Measurements from ENCODE around the gene ATP8A2. TPM values are rescaled to one million over a fixed set of nuclear protein-coding genes. Genes with fewer than 3 reads are reported as not detected.

ATP8A2 gene
- total and polyA plus RNA-seq, 2 of the 4 experiments (the other 2 are of a cell fraction): 0.02 to 0.18 TPM

GRCh38 chr13:25753976-25754375 lies 382.2 kb downstream of the ATP8A2 start:
- intact Hi-C loops (cut with micrococcal nuclease) (no loop called here), dilution Hi-C loops (cut with HindIII; ENCODE audit: low sequenced_read_pairs, unreplicated experiment) (no loop called here), in situ Hi-C loops (cut with MboI; ENCODE audit: low sequenced_read_pairs) (no loop called here)
- Histone ChIP-seq H3K4me3 (ENCODE audit: insufficient read depth, low read depth, low read length) (no peak overlapping the region), H2AK9ac (replicated peaks; ENCODE audit: low read depth, low read length, poor library complexity) (no peak overlapping the region), H2BK5ac (ENCODE audit: low read depth, low read length, poor library complexity, severe bottlenecking) (no peak overlapping the region), H2AK5ac (ENCODE audit: low read depth, low read length) (no peak overlapping the region), H2BK15ac (ENCODE audit: low read depth, low read length) (no peak overlapping the region), H3K18ac (ENCODE audit: low read depth, low read length) (no peak overlapping the region), H3K4me2 (ENCODE audit: low read depth, low read length) (no peak overlapping the region), H3K23ac (ENCODE audit: low read depth, low read length) (no peak overlapping the region), H4K91ac (ENCODE audit: insufficient read depth, low read depth, low read length) (no peak overlapping the region), H3K4me1 (ENCODE audit: control insufficient read depth, insufficient read depth, low read length) (no peaks in the 10 kb centered on the region), H3K27me3 (ENCODE audit: control insufficient read depth, insufficient read depth, low read length) (no peaks in the 10 kb centered on the region), H3K79me1 (ENCODE audit: low read depth in 1 of 2, low read length in 2 of 2) (no peaks in the 10 kb centered on the region), H3K9me1 (ENCODE audit: insufficient read depth, low read length) (no peaks in the 10 kb centered on the region), H3K9me3 (ENCODE audit: control insufficient read depth, insufficient read depth, low read length) (no peaks in the 10 kb centered on the region; the same call in 1 of the 2 replicates), H4K8ac (ENCODE audit: low read depth in 2 of 2, low read length in 2 of 2) (no peak overlapping the region), H3K36me3 (ENCODE audit: control insufficient read depth, insufficient read depth, low read length) (no peaks in the 10 kb centered on the region), H2AFZ (replicated peaks; ENCODE audit: low read length, poor library complexity) (no peak overlapping the region), H3K56ac (ENCODE audit: extremely low read depth, insufficient read depth, low read length) (no peak overlapping the region), H2BK120ac (ENCODE audit: low read depth, low read length) (no peak overlapping the region), H2BK20ac (ENCODE audit: low read depth, low read length) (no peak overlapping the region), H3K14ac (replicated peaks; ENCODE audit: low read depth, low read length) (no peak overlapping the region), H3K4ac (ENCODE audit: low read depth, low read length) (no peak overlapping the region), H4K5ac (ENCODE audit: low read depth, low read length) (no peak overlapping the region), H4K20me1 (ENCODE audit: insufficient read depth, low read length) (no peaks in the 10 kb centered on the region), H3K27ac (ENCODE audit: insufficient read depth, low read length) (no peak overlapping the region), H3K9ac (ENCODE audit: low read depth, low read length) (no peak overlapping the region)
- ChIA-PET CTCF (no interaction called here), POLR2A (ENCODE audit: unreplicated experiment) (no interaction called here)
- ATAC-seq (ENCODE audit: low read depth): no peak
- TF ChIP-seq CEBPB (IDR thresholded peaks at IDR 0.05; ENCODE audit: low read depth, low read length) (no peak), MAZ (IDR thresholded peaks at IDR 0.05; ENCODE audit: borderline replicate concordance, low read depth, low read length) (no peak), RCOR1 (IDR thresholded peaks at IDR 0.05; ENCODE audit: insufficient replicate concordance, low read length) (no peak), RFX5 (IDR thresholded peaks at IDR 0.05; ENCODE audit: low read depth, low read length) (no peak), BHLHE40 (IDR thresholded peaks at IDR 0.05; ENCODE audit: low read depth, low read length) (no peak), MXI1 (IDR thresholded peaks at IDR 0.05; ENCODE audit: borderline replicate concordance, low read depth, low read length) (no peak), CTCF (conservative IDR thresholded peaks at IDR 0.05; ENCODE audit: low read depth, low read length) (no peak), RAD21 (IDR thresholded peaks at IDR 0.05; ENCODE audit: low read length) (no peak), SMC3 (IDR thresholded peaks at IDR 0.05; ENCODE audit: low read depth, low read length) (no peak), FOS (IDR thresholded peaks at IDR 0.05; ENCODE audit: low read depth, low read length) (no peak), CHD1 (IDR thresholded peaks at IDR 0.05; ENCODE audit: low read depth, low read length) (no peak), ELK1 (IDR thresholded peaks at IDR 0.05; ENCODE audit: borderline replicate concordance, low read depth, low read length) (no peak), MAFK (IDR thresholded peaks at IDR 0.05; ENCODE audit: low read depth, low read length) (no peak), POLR2A (IDR thresholded peaks at IDR 0.05; ENCODE audit: low read depth, low read length) (no peak), USF2 (IDR thresholded peaks at IDR 0.05; ENCODE audit: low read depth, low read length) (no peak), NFE2L2 (IDR thresholded peaks at IDR 0.05; ENCODE audit: low read depth, low read length) (no peak)
- no TSS peak for BruUV-seq (replicated peaks)
- no CpG with 5 or more reads among the region's 7 CpGs for WGBS, 2 experiments (ENCODE audit: extremely low coverage in 2 of 2, insufficient read length in 1 of 2)
- DNase-seq: no peak
